Type B pancreatic cell (in vitro differentiated cells): Measurements from ENCODE around the gene MYO9A. TPM values are rescaled to one million over a fixed set of nuclear protein-coding genes. Genes with fewer than 3 reads are reported as not detected.

Experiments used
- DNase-seq: peaks from one replicate; pipeline ENCODE4 v3.0.0; 2021; ENCODE audit warnings: mixed read lengths; ENCODE audit not compliant: unreplicated experiment; ENCODE audit errors: extremely low spot score
- H3K27ac Mint-ChIP-seq: 2 replicates; pipeline ENCODE4 v1.8.0; 2021; ENCODE audit warnings: mild to moderate bottlenecking, mixed read lengths
- H3K27me3 Mint-ChIP-seq: 2 replicates; pipeline ENCODE4 v1.8.0; 2021; ENCODE audit warnings: mixed read lengths
- H3K36me3 Mint-ChIP-seq: 2 replicates; pipeline ENCODE4 v1.8.0; 2021; ENCODE audit warnings: mixed read lengths
- H3K4me1 Mint-ChIP-seq: one replicate; pipeline ENCODE4 v1.8.0; 2021; ENCODE audit warnings: mixed read lengths; ENCODE audit not compliant: unreplicated experiment
- H3K4me3 Mint-ChIP-seq: 2 replicates; pipeline ENCODE4 v1.8.0; 2021; ENCODE audit warnings: mild to moderate bottlenecking, mixed read lengths
- H3K9me3 Mint-ChIP-seq: 2 replicates; pipeline ENCODE4 v1.8.0; 2021; ENCODE audit warnings: mixed read lengths
- total RNA-seq: library from RNA; stranded (reverse); gene quantifications from 2 replicates; pipeline ENCODE4 v1.2.1, GENCODE V29; 2021; ENCODE audit warnings: low replicate concordance
- TF ChIP-seq, protein P1 (sequence below): fragments of 200-600 bp; sonication (generic); conservative IDR thresholded peaks from 2 replicates; pipeline ENCODE4 v1.5.0; 2021; ENCODE audit warnings: antibody characterized with exemption, mild to moderate bottlenecking

MYO9A gene
- total RNA-seq, 1 donor from 2014 or later: 43.4 TPM

GRCh38 chr15:71914092-71914491, 203.9 kb downstream of the MYO9A start:
- DNase-seq: no peak
- H3K4me1 Mint-ChIP-seq: no peaks in the 10 kb centered on the region
- no peak overlapping the region for H3K4me3 Mint-ChIP-seq
- H3K27me3 Mint-ChIP-seq: no peaks in the 10 kb centered on the region
- H3K36me3 Mint-ChIP-seq: peaks cover 15% of the 10 kb centered on the region
- peaks cover 8% of the 10 kb centered on the region for H3K9me3 Mint-ChIP-seq
- no peak overlapping the region for H3K27ac Mint-ChIP-seq
- TF ChIP-seq, protein P1, sequence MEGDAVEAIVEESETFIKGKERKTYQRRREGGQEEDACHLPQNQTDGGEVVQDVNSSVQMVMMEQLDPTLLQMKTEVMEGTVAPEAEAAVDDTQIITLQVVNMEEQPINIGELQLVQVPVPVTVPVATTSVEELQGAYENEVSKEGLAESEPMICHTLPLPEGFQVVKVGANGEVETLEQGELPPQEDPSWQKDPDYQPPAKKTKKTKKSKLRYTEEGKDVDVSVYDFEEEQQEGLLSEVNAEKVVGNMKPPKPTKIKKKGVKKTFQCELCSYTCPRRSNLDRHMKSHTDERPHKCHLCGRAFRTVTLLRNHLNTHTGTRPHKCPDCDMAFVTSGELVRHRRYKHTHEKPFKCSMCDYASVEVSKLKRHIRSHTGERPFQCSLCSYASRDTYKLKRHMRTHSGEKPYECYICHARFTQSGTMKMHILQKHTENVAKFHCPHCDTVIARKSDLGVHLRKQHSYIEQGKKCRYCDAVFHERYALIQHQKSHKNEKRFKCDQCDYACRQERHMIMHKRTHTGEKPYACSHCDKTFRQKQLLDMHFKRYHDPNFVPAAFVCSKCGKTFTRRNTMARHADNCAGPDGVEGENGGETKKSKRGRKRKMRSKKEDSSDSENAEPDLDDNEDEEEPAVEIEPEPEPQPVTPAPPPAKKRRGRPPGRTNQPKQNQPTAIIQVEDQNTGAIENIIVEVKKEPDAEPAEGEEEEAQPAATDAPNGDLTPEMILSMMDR: no peak

DNA sequence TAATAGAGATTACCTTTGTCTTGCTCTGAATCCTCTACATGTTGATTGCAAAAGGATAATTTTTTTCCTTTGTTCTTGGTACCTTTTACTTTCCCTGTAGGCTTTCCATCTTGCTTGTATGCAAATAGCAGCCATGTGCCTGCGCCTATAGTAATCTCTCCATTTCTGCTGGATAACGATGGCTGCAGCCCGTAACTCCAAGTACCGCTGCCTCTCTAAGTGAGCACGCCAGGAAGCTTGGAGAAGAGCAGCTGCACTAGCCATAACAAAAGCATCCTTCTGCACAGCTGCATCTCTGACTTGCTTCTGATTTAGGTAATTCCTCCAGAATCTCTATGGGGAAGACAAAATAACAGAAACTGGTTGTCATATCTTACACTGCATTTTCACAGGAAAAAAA, 218.3 kb downstream of the MYO9A start:
- no peaks in the 10 kb centered on the region for H3K4me1 Mint-ChIP-seq
- H3K9me3 Mint-ChIP-seq: no peaks in the 10 kb centered on the region
- H3K27ac Mint-ChIP-seq: no peak overlapping the region
- no peak for DNase-seq
- peaks cover 29% of the 10 kb centered on the region for H3K36me3 Mint-ChIP-seq
- H3K27me3 Mint-ChIP-seq: no peaks in the 10 kb centered on the region
- no peak overlapping the region for H3K4me3 Mint-ChIP-seq
- TF ChIP-seq, protein P1: no peak

DNA sequence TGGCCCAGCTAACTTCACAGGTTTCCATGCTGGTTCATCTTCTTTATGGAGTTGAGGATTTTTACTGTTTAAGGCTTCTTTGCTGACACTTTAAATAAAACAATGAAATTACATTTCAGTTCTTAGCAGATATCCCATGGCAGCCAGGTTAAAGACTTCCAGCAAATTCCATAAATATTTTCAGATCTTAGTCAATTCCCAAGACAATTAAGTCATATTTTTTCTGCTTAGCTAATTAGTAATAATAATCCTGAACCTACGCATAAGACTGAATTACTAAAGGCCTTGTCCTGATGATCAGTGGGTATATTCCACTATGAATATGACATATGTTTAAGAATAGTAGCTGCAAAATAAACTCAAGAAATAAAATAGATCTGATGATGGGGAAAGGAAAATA, 224.3 kb downstream of the MYO9A start:
- H3K4me1 Mint-ChIP-seq: no peaks in the 10 kb centered on the region
- DNase-seq: no peak
- TF ChIP-seq, protein P1: no peak
- no peak overlapping the region for H3K4me3 Mint-ChIP-seq
- no peaks in the 10 kb centered on the region for H3K27me3 Mint-ChIP-seq
- H3K9me3 Mint-ChIP-seq: no peaks in the 10 kb centered on the region
- H3K27ac Mint-ChIP-seq: no peak overlapping the region
- peaks cover 32% of the 10 kb centered on the region for H3K36me3 Mint-ChIP-seq

DNA sequence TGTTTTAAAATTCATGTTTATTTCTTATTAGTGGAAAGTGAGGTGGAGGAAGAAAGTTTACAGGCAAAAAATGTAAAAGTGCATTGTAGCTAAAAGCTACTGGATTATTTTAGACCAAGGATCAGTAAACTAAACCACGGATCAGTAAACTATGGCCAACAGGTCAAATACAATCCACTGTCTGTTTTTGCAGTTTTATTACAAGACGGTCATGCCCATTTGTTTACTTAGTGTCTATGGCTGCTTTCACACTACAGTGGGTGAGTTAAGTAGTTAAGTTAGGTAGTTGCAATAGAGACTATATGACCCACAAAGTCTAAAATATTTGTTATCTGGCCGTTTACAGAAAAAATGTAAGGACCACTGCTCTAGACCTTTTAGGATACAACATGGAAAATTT, 225.6 kb downstream of the MYO9A start:
- H3K27me3 Mint-ChIP-seq: no peaks in the 10 kb centered on the region
- peaks cover 28% of the 10 kb centered on the region for H3K36me3 Mint-ChIP-seq
- no peaks in the 10 kb centered on the region for H3K9me3 Mint-ChIP-seq
- no peaks in the 10 kb centered on the region for H3K4me1 Mint-ChIP-seq
- no peak for DNase-seq
- H3K27ac Mint-ChIP-seq: no peak overlapping the region
- TF ChIP-seq, protein P1: no peak
- H3K4me3 Mint-ChIP-seq: no peak overlapping the region

DNA sequence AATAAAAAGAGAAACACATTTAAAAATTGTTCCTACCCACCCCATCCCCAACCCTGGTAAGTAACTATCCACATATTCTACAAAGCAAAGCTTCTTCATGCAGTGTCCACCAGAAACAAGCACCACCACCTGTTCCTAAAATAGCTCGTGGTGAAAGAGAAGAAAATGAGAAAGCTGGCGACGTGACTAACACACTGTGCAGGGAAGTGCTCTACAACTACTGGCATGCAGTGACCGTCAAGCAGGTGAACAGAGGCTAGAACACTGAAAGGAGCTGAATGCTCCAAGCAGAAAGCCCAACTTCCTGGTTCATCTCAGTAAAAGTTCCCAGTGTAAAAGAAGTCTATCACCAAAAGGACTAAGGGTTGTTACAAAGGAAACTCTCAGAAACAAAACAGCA, 226.9 kb downstream of the MYO9A start:
- Mint-ChIP-seq H3K4me1 (no peaks in the 10 kb centered on the region), H3K36me3 (peaks cover 25% of the 10 kb centered on the region), H3K27ac (no peak overlapping the region), H3K27me3 (no peaks in the 10 kb centered on the region), H3K4me3 (no peak overlapping the region), H3K9me3 (no peaks in the 10 kb centered on the region)
- no peak for DNase-seq
- TF ChIP-seq, protein P1: no peak

DNA sequence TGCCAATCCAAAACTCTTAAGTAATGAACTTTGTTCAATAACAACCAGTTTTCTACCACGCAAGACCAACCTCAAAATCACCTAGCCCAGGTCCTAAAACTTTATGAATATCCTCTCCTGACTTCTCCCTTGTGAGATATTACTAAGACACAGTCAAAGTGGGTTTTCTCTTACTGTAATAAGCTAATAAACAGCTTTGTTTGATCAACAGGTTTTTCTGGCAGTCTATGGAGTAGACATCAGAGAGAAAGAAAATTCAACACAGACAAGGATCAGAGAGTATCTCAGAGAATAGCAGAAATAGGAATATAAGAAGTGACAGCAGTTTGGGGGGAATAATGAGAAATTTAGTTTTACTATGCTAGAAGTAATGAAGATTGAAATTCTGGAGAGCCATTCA, 228.0 kb downstream of the MYO9A start:
- Mint-ChIP-seq H3K4me3 (no peak overlapping the region), H3K4me1 (no peaks in the 10 kb centered on the region), H3K27ac (no peak overlapping the region), H3K27me3 (no peaks in the 10 kb centered on the region), H3K9me3 (no peaks in the 10 kb centered on the region), H3K36me3 (peaks cover 28% of the 10 kb centered on the region)
- TF ChIP-seq, protein P1: no peak
- DNase-seq: no peak
